ENCODE measurements around the gene YJU2.

- no peak for TF ChIP-seq SUZ12 (IDR thresholded peaks at IDR 0.05; ENCODE audit: extremely low read depth, insufficient read depth, insufficient read length)
- TF ChIP-seq ZNF274 (IDR thresholded peaks at IDR 0.05; ENCODE audit: low read depth, low read length): no peak
- TF ChIP-seq YY1 (IDR thresholded peaks at IDR 0.05; ENCODE audit: insufficient read depth, insufficient read length): no peak
Measured at GRCh38 chr19:4258181-4258580, 11.3 kb downstream of the YJU2 start.
